ENCODE data around the gene IRGQ.

- TF ChIP-seq TAF1 (IDR thresholded peaks at IDR 0.05; ENCODE audit: low read depth) (no peak), EP300 (IDR thresholded peaks at IDR 0.05; ENCODE audit: borderline replicate concordance) (no peak), RAD21 (IDR thresholded peaks at IDR 0.05; ENCODE audit: low read depth) (no peak), MAX (IDR thresholded peaks at IDR 0.05) (no peak), EGR1 (IDR thresholded peaks at IDR 0.05) (no peak), TEAD4 (IDR thresholded peaks at IDR 0.05) (no peak), FOXM1 (IDR thresholded peaks at IDR 0.05; ENCODE audit: borderline replicate concordance, low read depth) (no peak), REST (IDR thresholded peaks at IDR 0.05; ENCODE audit: low read depth) (no peak), USF1 (IDR thresholded peaks at IDR 0.05) (no peak), YY1 (IDR thresholded peaks at IDR 0.05; ENCODE audit: low read depth) (no peak), CREB1 (IDR thresholded peaks at IDR 0.05; ENCODE audit: low read depth) (no peak)
Observed at GRCh38 chr19:43575955-43576878, 19.7 kb downstream of the IRGQ start.
